Measurements from ENCODE around the gene ORAI2. TPM values are rescaled to one million over a fixed set of nuclear protein-coding genes. Genes with fewer than 3 reads are reported as not detected.
"Not testable (repeated sequence)": the region's sequence is repeated elsewhere in the genome, so short reads cannot be mapped to it uniquely, and the experiment has no call there.

Gene ORAI2
- total and polyA plus RNA-seq, 2 of the 8 experiments (the other 6 are each of a cell fraction or from before 2014, with no cell fraction given), result 20.7 to 35.2 TPM

GRCh38 chr7:102479982-102480637, 46.7 kb downstream of the ORAI2 start:
- H3K79me1 ChIP-seq (ENCODE audit: low read depth, low read length); FAIRE-seq; H2BK20ac ChIP-seq (ENCODE audit: low read length); H3K23ac ChIP-seq (ENCODE audit: insufficient read length); H3K18ac ChIP-seq (ENCODE audit: extremely low read depth, low read length); H4K5ac ChIP-seq (ENCODE audit: insufficient read length, low read depth, low read length); H2AK5ac ChIP-seq (ENCODE audit: low read depth, low read length); H2BK5ac ChIP-seq (ENCODE audit: low read depth, low read length); H3K36me3 ChIP-seq (ENCODE audit: control insufficient read depth in 2 of 4, insufficient read depth in 4 of 4, low read length in 3 of 4); H3K79me2 ChIP-seq (ENCODE audit: control insufficient read depth in 1 of 2, insufficient read depth in 2 of 2, low read length in 2 of 2); H2BK12ac ChIP-seq (ENCODE audit: low read depth, low read length); H4K91ac ChIP-seq (replicated peaks; ENCODE audit: insufficient read length, low read length); H3K4me3 ChIP-seq (ENCODE audit: extremely low read depth in 1 of 4, insufficient read depth in 2 of 4, low read depth in 3 of 4, low read length in 4 of 4); H2AFZ ChIP-seq (ENCODE audit: low read length); H3K4me2 ChIP-seq (ENCODE audit: insufficient read depth in 1 of 2, low read depth in 2 of 2, low read length in 2 of 2); H4K8ac ChIP-seq (ENCODE audit: extremely low read depth, insufficient read depth, low read length); H3K9me3 ChIP-seq (ENCODE audit: insufficient read depth in 2 of 2, low read depth in 1 of 2, low read length in 1 of 2); H2BK120ac ChIP-seq (replicated peaks; ENCODE audit: low read depth, low read length); POLR2A ChIA-PET (ENCODE audit: partially characterized antibody); H4K20me1 ChIP-seq (replicated peaks in 1 of 2; ENCODE audit: control insufficient read depth in 1 of 2, insufficient read depth in 2 of 2, low read length in 2 of 2); H3K9ac ChIP-seq (replicated peaks in 1 of 4; ENCODE audit: extremely low read depth in 1 of 4, low read depth in 3 of 4, low read length in 3 of 4); H2BK15ac ChIP-seq (ENCODE audit: low read length); H3K27ac ChIP-seq (ENCODE audit: low read depth, low read length); H3K56ac ChIP-seq (replicated peaks; ENCODE audit: insufficient read length, low read depth, low read length); H3K4me1 ChIP-seq (replicated peaks in 1 of 4; ENCODE audit: control insufficient read depth in 3 of 4, insufficient read depth in 4 of 4, low read length in 3 of 4); H3K14ac ChIP-seq (ENCODE audit: insufficient read length); H3K4ac ChIP-seq (replicated peaks; ENCODE audit: insufficient read length, low read depth, low read length); H3K27me3 ChIP-seq (replicated peaks in 1 of 4; ENCODE audit: control insufficient read depth in 3 of 4, extremely low read depth in 1 of 4, insufficient read depth in 3 of 4, low read length in 3 of 4); H3K23me2 ChIP-seq (ENCODE audit: low read depth, low read length): not testable (repeated sequence)
- peak in 1 of 2 experiments; percentile 78 for DNase-seq (ENCODE audit: low read depth in 1 of 2, low spot score in 2 of 2)
- WGBS, 2 experiments (ENCODE audit: extremely low coverage in 1 of 2, insufficient coverage in 1 of 2, insufficient read length in 1 of 2, insufficient replicate concordance in 2 of 2, low coverage in 1 of 2, low lambda C conversion rate in 2 of 2, missing lambda C conversion rate in 1 of 2), result 3% methylated on average over 8 of the region's 11 CpGs; no CpG with 5 or more reads in 1 of the 2 experiments
- TF ChIP-seq, protein P1, sequence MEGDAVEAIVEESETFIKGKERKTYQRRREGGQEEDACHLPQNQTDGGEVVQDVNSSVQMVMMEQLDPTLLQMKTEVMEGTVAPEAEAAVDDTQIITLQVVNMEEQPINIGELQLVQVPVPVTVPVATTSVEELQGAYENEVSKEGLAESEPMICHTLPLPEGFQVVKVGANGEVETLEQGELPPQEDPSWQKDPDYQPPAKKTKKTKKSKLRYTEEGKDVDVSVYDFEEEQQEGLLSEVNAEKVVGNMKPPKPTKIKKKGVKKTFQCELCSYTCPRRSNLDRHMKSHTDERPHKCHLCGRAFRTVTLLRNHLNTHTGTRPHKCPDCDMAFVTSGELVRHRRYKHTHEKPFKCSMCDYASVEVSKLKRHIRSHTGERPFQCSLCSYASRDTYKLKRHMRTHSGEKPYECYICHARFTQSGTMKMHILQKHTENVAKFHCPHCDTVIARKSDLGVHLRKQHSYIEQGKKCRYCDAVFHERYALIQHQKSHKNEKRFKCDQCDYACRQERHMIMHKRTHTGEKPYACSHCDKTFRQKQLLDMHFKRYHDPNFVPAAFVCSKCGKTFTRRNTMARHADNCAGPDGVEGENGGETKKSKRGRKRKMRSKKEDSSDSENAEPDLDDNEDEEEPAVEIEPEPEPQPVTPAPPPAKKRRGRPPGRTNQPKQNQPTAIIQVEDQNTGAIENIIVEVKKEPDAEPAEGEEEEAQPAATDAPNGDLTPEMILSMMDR (IDR thresholded peaks at IDR 0.05; ENCODE audit: control extremely low read depth in 1 of 3, insufficient read depth in 1 of 3, low read depth in 1 of 3, low read length in 3 of 3), result peak in 2 of 3 experiments; percentile 18 to 22; a peak in 3 of 4 replicates
- TF ChIP-seq RAD21 (IDR thresholded peaks at IDR 0.05 in 1 of 2, conservative IDR thresholded peaks at IDR 0.05 in 1 of 2; ENCODE audit: low read depth in 2 of 2, low read length in 2 of 2), result peak; percentile 14 to 36; a peak in 2 of 4 replicates
- CTCF ChIA-PET (ENCODE audit: partially characterized antibody), result interaction anchor here (0.7 kb wide), 1 partner anchor 9 kb away, joined by 3 read pairs; no protein-coding TSS in a partner anchor
